SHP77 treated with DMSO at 0.1 percent for 48 hours (cell line): ENCODE data around the gene TAF9B.
"Not testable (repeated sequence)": the region's sequence is repeated elsewhere in the genome, so short reads cannot be mapped to it uniquely, and the experiment has no call there.

Source experiments
- DNase-seq: peaks from one replicate; lab custom pipeline; 2025; lab: John Stamatoyannopoulos, UW

TAF9B gene

DNA sequence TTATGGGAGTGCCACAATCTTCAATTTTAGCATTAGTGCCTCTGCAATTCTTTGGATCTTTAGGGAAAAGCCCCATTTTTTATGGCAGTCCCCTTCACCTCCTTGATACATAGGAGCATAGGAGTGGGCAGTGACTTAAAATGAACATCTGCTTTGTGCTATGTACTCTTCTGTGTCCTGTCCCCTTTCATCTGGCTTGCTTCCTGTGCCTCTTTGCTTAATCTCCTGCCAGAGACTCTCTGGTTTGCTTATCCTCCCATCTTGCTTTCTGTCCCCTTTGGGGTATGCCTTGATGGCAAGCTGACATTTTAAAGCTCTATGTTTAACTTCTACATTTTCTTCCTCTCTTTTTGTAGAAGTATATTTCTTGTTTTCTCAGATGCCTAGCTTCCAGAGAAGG is 23.1 kb downstream of the TAF9B start:
- no peak for DNase-seq

DNA sequence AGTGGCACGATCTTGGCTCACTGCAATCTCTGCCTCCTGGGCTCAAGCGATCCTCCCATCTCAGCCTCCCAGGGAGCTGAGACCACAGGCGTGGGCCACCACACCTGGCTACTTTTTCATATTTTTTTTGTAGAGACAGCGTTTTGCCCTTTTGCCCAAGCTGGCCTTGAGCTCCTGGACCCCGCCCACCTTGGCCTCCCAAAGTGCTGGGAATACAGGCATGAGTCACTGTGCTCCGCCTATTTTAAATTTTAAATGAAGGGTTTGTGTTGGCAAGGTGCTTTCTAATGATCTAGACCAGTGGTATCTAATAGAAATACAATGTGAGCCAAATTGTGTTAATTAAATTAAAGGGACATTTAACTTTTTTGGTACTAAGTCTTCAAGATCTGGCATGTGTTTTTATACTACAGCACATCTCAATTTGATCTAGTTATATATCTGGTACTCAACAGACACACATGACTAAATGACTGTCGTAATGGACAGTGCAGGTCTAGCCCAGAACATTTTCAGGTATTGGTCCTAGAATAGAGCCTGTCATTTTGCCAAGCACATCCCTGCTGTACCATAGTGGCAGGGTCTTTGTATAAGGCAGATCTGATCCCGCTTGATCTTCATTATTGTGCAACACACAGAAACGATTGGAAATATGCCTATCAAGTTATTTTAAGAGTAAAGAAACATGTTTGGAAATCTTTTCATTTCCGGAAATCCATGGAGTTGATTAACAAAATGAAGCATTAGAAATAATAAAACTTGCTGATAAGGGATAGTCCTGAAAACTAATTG is 28.1 kb downstream of the TAF9B start:
- no peak for DNase-seq

DNA sequence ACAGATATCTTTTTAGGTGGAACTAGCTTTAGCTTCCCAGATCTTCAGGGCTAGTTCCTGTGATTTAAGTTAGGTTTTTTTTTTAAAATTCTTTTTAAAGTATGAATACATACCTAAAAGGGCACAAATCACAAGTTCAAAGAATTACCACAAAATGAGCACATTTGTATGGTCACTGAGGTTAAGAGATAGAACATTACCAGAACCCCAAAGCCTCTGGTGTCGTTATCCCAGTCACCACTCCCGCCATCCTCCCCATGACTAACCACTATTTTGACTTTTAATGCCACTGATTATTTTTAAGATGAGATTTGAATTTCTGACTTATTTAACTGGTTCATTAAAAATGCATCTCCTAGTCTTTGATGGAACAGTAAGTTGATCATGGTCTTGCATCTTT is 30.0 kb downstream of the TAF9B start:
- no peak for DNase-seq

DNA sequence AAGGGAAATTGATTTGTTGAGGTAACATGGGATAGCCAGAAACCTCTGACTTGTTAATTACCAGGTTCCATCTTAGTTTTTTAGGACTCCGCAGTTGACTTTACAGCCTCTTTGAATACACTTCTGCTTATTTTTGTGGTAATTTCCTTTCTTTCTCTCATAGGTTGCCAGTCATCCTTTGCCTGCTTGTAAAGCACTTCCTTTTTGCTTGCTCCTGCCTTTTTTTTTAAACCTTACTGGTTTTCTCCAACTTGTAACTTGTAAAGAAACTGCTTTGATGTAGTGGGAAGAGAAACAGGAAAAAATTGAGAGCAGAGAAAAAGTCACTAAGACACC is 32.8 kb downstream of the TAF9B start:
- no peak for DNase-seq

DNA sequence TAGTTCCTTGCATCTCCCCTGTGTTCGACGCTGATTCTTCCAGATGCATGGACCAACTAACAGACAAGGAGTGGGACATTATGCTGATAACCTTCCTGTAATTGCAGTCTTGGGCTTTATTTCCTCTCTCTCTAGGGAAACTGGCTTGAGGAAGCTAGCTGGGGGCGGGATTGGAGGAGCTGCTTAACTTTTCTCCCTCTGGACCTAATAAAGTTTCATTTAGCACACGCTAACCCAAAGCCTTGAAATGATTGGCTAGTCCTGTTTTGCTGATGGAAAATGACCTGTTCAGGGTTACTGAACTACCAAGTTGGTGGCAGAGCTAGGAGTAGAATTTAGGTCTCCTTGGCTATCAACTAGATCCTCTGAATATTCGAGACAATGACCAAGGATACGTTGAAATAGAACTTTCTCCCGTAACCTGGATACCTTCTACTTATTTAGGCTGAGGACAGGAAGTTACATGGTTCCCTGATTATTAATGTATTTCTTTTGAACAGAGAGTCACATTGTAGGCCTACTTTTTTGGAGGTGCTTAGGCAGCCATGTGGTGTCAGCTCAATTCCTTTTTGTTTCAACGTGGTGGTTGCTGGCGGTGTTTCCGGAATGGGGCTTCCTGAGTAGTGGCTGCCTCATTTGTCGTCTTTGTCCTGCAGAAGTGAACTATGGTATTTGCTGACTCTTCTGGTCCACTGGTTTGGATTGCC is 33.4 kb downstream of the TAF9B start:
- DNase-seq = no peak

DNA sequence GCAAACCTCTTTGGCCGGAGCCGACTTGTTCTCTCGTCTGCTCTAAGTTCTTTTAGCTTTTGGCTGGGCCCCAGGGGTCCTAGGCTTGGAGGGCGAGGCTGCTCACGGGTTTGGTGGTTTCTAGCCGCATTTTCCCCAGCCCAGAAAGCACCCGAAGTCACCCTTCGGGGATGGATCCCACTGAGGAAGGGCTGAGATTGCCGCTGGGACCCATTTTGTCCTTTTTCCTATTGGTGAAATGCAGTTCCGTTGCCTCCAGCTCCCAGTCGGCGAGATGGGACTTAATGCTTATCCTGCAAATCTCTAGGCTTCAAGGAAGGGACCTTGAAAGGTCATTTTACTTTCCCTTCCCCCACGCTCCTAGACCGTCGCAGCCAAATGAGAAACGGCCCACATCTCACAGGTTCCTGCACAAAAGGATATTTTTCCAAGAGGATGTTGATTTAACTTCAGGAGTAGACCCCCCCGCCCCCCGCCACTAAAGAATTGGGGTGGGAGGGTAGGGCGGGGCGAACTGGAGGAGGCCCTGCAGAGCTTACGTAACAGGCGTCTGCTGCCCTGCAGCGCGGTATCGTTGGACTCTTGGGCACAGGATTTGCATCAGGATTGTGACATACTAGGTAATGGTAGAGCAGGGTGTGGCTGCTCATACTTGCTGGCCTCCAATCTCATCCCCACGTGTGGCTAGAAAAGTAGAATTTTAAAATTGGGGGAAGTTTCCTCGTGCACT is 34.8 kb downstream of the TAF9B start:
- no peak for DNase-seq

DNA sequence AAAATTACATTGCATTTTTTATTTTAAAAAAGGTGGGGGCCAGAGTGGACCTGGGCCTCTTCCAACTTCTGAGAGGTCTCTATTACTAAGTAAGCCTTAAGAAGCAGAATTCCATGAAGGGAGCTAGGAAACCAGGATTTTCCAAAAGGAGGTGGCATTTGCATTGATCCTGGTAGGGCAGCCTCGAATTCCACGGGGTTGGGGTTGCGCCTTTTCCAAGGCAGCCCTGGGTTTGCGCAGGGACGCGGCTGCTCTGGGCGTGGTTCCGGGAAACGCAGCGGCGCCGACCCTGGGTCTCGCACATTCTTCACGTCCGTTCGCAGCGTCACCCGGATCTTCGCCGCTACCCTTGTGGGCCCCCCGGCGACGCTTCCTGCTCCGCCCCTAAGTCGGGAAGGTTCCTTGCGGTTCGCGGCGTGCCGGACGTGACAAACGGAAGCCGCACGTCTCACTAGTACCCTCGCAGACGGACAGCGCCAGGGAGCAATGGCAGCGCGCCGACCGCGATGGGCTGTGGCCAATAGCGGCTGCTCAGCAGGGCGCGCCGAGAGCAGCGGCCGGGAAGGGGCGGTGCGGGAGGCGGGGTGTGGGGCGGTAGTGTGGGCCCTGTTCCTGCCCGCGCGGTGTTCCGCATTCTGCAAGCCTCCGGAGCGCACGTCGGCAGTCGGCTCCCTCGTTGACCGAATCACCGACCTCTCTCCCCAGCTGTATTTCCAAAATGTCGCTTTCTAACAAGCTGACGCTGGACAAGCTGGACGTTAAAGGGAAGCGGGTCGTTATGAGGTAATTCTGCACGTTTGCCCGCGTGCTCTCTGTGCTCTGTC is 35.6 kb downstream of the TAF9B start, which contains the start of gene PGK1:
Gene PGK1 (plus strand): TSS at position 626 of the 824 bp plus-strand sequence. CDS start 93 bp downstream, at position 719.
- DNase-seq = peak; percentile 73

DNA sequence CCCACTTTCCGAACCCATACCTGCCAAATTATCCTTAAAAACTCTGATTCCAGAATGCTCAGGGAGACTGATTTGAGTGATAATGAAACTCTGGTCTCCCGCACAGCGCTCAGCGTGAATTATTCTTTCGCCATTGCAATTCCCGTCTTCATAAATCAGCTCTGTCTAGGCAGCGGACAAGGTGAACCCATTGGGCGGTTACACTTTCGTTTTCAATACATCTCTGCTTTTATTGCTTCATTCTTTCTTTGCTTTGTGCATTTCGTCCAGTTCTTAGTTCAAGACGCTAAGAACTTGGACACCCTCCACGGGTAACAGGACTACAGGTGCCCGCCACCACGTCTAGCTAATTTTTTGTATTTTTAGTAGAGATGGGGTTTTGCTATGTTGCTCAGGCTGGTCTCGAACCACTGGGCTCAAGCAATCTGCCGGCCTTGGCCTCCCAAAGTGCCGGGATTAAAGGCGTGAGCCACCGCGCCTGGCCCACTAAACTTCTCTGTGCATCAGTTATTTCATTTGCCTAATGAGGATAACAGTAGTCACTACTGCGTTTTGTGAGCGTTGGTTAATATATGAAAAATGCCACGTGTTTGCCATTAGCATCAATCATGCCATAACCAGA is 36.3 kb downstream of the TAF9B start:
- no peak for DNase-seq

DNA sequence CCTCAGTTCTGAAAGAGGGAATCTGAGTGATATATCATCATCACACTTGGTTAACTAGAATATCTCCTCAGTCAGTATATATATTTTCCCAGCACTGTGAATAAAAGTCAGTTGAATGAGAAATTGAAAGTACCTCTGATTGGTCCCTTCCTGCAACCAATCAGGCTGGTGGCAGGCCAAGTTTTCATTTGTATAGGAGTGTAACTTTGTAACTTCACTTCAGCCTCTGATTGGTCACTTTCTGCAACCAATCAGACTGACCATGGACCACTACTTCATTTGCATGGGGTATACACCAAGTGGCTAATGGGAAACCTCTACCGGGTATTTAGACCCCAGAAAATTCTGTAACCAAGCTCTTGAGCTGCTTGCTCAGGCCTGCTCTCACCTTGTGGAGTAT is 37.4 kb downstream of the TAF9B start:
- no peak for DNase-seq

DNA sequence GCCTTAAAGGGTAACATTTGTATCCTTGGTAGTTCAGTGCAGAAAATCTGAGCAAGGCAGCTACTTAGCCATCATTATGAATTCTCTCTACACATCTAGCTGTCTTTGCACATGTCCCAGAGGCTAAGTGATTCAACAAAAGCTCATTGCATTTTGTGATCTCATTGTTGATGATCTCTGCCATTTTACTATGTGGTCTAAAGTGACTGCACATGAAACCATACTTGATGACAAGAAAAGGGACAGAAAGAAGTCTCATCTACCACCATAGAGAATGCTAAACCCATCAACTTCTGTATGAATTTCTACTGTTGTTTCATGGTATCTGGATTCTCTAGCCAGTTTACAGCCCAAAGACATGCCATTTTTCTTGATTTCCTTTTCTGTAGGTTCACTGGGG is 41.3 kb downstream of the TAF9B start:
- DNase-seq = no peak

DNA sequence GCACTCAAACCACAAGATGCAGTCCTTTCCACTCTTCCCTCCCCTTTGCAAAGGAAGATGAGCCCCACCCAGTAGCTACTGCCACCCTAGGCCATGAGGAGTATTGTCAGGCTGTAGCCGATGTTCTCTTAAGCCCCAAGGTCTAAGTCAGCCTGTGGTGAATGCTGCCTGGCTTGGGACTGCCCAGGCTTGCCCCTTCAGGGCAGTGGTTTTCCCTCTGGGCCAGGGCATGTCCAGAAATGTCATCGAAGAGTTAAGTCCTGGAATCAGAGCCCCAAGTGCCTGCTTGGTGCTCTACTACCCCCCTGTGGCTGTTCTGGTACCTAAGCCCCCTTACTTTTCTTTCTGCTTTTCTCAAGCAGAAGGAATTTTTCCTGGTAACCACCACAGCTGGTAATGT is 47.2 kb downstream of the TAF9B start:
- DNase-seq = no peak

DNA sequence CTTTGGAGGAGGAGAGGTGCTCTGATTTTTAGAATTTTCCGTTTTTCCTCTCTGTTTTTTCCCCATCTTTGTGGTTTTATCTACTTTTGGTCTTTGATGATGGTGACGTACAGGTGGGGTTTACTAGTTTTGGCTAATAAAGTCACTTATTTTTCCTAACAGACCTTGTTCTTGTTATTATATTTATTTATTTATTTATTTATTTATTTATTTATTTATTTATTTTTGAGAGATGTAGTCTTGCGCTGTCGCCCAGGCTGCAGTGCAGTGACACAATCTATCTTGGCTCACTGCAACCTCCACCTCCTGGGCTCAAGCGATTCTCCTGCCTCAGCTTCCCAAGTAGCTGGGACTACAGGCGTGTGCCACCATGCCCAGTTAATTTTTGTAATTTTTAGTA is 58.0 kb downstream of the TAF9B start:
- DNase-seq = not testable (repeated sequence)
